ENCODE measurements around the gene PMEPA1.

DNA sequence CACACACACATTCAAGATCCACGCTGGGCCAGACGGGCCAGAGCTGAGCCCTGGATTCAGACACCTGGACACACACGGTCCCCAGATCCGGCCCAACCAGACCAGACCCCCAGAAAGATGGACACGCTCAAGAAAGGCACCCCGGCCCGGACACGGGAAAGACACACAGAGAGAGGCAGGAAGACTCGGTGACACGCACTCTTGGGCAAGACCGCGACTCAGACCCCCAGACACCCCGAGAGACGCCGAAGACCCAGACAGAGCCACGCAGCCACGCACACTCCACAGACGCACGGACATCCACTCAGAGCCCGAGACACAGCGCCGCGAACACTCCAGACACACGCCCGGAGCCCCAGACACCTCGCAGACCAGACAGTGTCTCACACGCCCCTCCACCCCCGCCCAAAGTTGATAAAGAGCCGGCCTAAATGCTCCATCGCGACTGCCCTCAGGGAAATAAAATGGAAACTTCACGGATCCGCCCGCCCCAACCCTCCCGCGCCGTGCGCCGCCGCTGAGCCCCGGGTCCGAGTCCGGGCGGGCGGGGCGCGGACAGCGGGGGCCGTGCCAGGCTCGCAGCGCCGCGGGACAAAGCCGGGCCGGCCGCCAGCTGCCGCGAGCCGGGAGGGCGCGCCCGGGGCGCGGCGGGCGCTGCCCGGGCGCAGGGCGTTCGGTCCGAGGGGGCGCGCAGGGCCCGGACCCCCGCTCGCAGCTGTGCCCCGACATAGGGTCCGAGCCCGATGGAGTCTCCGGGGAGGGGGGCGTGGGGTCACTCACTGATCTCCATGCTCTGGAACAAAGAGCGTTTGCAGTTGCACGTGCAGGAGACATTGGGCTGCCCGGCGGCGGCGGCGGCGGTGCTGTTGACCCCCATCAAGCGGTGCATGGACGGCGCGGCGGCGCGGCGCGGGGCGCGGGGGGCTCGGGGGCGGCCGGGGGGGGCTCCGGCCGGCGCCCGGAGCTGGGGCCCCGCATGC lies 831 bp downstream of the PMEPA1 start:
- TF ChIP-seq POLR2AphosphoS5 (IDR thresholded peaks at IDR 0.05), result peak in 1 of 2 donors; percentile 5
- no peak for TF ChIP-seq POLR2A (IDR thresholded peaks at IDR 0.05; ENCODE audit: low read depth)
